Lower lobe of right lung (tissue), 2 donors: ENCODE results near the gene ARL6IP5. TPM values are rescaled to one million over a fixed set of nuclear protein-coding genes. Genes with fewer than 3 reads are reported as not detected.

Source experiments
- ATAC-seq, 2 donors: fragments of 200-7000 bp; cut with Tn5 transposase; one replicate each; pipeline ENCODE4 v1.9.1; 2020 to 2022; ENCODE audit warnings: mild to moderate bottlenecking in 2 of 2, moderate library complexity in 2 of 2
- DNase-seq: peaks from one replicate; pipeline ENCODE4 v3.0.0-alpha.2; 2020
- H3K27ac ChIP-seq: fragments of 200-600 bp; one replicate; pipeline ENCODE4 v1.8.0; 2022
- H3K27me3 ChIP-seq: fragments of 200-600 bp; one replicate; pipeline ENCODE4 v1.8.0; 2022; ENCODE audit warnings: low read depth
- H3K36me3 ChIP-seq: fragments of 200-600 bp; one replicate; pipeline ENCODE4 v1.8.0; 2022; ENCODE audit warnings: mild to moderate bottlenecking
- H3K4me1 ChIP-seq: fragments of 200-600 bp; one replicate; pipeline ENCODE4 v1.8.0; 2022
- H3K4me3 ChIP-seq: fragments of 200-600 bp; one replicate; pipeline ENCODE4 v1.8.0; 2022; ENCODE audit warnings: mild to moderate bottlenecking
- H3K9me3 ChIP-seq: fragments of 200-600 bp; one replicate; pipeline ENCODE4 v1.8.0; 2022
- CTCF ChIP-seq: fragments of 200-600 bp; IDR thresholded peaks from one replicate; pipeline ENCODE4 v1.8.0; 2022; ENCODE audit warnings: antibody characterized with exemption, mild to moderate bottlenecking
- intact Hi-C: fragments of 100-400 bp; cut with DNase I; formaldehyde crosslinking; loops from one replicate; pipeline ENCODE4 v1.11.0; 2022
- total RNA-seq: library from RNA; stranded (reverse); fragmentation: NEBNext Ultra II Directional; extraction: Animal tissue kit (Norgen Biotek cat#: 25700); gene quantifications from one replicate; pipeline ENCODE4 v1.2.1, GENCODE V29; 2021
- donor health status: DM: no; HTN: yes; CAD: no; lungs with severe emphysema.

Gene ARL6IP5
- total RNA-seq, 1 donor from 2014 or later = 138 TPM

- H3K27ac ChIP-seq = peak overlapping the region; percentile 50
- TF ChIP-seq CTCF = no peak
- no peak overlapping the region for H3K4me3 ChIP-seq
- peaks cover 2% of the 10 kb centered on the region for H3K36me3 ChIP-seq
- intact Hi-C loops = no loop called here
- ATAC-seq (no peak), DNase-seq (no peak)
- H3K27me3 ChIP-seq = no peaks in the 10 kb centered on the region
- no peaks in the 10 kb centered on the region for H3K9me3 ChIP-seq
- H3K4me1 ChIP-seq = peaks cover 91% of the 10 kb centered on the region
Observed at GRCh38 chr3:69095636-69096035, 10.9 kb downstream of the ARL6IP5 start.

- intact Hi-C loops = no loop called here
- Histone ChIP-seq H3K27me3 (no peaks in the 10 kb centered on the region), H3K9me3 (no peaks in the 10 kb centered on the region), H3K27ac (peak overlapping the region; percentile 50), H3K4me1 (peaks cover 91% of the 10 kb centered on the region), H3K36me3 (peaks cover 8% of the 10 kb centered on the region), H3K4me3 (no peak overlapping the region)
- DNase-seq (no peak), ATAC-seq (no peak)
- TF ChIP-seq CTCF = no peak
Observed at GRCh38 chr3:69096299-69096698, 11.6 kb downstream of the ARL6IP5 start.

GRCh38 chr3:69097407-69098086 is 12.8 kb downstream of the ARL6IP5 start:
- intact Hi-C loops = no loop called here
- DNase-seq = no peak
- peaks cover 81% of the 10 kb centered on the region for H3K4me1 ChIP-seq
- TF ChIP-seq CTCF = no peak
- ATAC-seq = no peak
- H3K9me3 ChIP-seq = no peaks in the 10 kb centered on the region
- no peak overlapping the region for H3K27ac ChIP-seq
- no peak overlapping the region for H3K4me3 ChIP-seq
- H3K36me3 ChIP-seq = peaks cover 19% of the 10 kb centered on the region
- H3K27me3 ChIP-seq = no peaks in the 10 kb centered on the region

GRCh38 chr3:69099576-69099975 is 14.8 kb downstream of the ARL6IP5 start:
- peaks cover 60% of the 10 kb centered on the region for H3K4me1 ChIP-seq
- TF ChIP-seq CTCF = no peak
- intact Hi-C loops = no loop called here
- peaks cover 39% of the 10 kb centered on the region for H3K36me3 ChIP-seq
- H3K27me3 ChIP-seq = no peaks in the 10 kb centered on the region
- DNase-seq (no peak), ATAC-seq (no peak)
- no peaks in the 10 kb centered on the region for H3K9me3 ChIP-seq
- H3K4me3 ChIP-seq = no peak overlapping the region
- H3K27ac ChIP-seq = no peak overlapping the region

GRCh38 chr3:69102384-69102783 is 17.6 kb downstream of the ARL6IP5 start:
- no peaks in the 10 kb centered on the region for H3K9me3 ChIP-seq
- no peak overlapping the region for H3K4me3 ChIP-seq
- H3K36me3 ChIP-seq = peaks cover 56% of the 10 kb centered on the region
- no peak for TF ChIP-seq CTCF
- DNase-seq (no peak), ATAC-seq (peak in 1 of 2 donors; percentile 56)
- intact Hi-C loops = no loop called here
- H3K27me3 ChIP-seq = no peaks in the 10 kb centered on the region
- peaks cover 37% of the 10 kb centered on the region for H3K4me1 ChIP-seq
- H3K27ac ChIP-seq = no peak overlapping the region
